ENCODE results near the gene JMJD7.
"Not testable (repeated sequence)": the region's sequence is repeated elsewhere in the genome, so short reads cannot be mapped to it uniquely, and the experiment has no call there.

The JMJD7 gene

DNA sequence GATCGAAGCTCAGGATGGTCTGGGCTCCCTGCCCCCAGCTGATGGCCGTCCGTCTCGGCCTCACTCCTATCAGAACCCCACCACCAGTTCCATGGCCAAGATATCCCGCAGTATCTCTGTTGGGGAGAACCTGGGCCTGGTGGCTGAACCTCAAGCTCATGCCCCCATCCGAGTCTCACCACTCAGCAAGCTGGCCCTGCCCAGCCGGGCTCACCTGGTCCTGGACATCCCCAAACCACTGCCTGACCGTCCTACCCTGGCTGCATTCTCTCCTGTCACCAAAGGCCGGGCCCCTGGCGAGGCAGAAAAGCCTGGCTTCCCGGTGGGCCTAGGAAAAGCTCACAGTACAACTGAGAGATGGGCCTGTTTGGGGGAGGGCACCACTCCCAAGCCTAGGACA lies 4.4 kb upstream of the JMJD7 start:
- DNase-seq: no peak

DNA sequence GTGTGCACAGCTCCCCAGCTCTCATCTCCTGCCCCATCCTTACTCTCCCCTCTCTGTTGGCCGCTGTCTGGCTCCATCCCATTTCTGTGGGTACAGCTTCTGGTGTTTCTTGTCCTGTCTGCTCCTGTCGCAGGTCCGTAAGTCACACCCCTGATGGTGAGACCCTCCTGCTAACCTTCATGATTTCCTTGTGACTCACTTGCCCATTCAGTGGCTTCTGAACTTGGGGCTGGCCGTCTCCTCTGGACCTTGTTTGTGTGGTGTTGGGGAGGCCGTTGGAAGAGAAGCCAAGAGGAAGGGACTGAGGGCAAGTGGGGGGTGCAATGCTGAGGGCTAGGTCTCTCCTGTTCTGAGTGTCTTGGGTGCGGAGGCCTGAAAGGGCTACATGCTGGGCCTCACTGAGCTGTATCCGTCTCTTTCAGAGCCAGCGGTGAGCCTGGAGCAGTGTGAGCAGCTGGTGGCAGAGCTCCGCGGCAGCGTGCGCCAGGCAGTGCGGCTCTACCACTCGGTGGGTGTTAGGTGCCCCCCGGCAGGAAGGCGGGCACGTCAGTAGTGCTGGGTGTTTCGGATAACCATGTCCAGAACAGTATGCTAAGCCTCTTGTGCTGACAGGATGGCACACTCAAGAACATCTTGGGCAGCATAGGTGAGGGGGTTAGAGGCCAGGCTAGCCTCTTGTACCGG lies 3.7 kb upstream of the JMJD7 start:
- no peak for DNase-seq

DNA sequence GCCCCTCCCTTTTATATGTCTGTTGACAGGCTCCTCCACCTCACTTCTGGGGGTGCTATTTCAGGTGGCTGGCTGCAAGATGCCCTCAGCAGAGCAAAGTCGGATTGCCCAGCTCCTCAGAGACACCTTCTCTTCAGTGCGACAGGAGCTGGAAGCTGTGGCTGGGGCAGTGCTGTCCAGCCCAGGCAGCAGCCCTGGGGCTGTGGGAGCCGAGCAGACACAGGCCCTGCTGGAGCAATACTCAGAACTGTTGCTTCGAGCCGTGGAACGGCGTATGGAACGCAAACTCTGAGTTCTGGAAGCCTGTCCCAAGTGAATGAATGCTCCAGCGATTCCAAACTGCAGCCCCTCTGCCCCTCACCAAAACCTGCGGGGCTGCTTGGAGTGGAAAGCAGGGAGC lies 2.7 kb upstream of the JMJD7 start:
- DNase-seq: no peak

DNA sequence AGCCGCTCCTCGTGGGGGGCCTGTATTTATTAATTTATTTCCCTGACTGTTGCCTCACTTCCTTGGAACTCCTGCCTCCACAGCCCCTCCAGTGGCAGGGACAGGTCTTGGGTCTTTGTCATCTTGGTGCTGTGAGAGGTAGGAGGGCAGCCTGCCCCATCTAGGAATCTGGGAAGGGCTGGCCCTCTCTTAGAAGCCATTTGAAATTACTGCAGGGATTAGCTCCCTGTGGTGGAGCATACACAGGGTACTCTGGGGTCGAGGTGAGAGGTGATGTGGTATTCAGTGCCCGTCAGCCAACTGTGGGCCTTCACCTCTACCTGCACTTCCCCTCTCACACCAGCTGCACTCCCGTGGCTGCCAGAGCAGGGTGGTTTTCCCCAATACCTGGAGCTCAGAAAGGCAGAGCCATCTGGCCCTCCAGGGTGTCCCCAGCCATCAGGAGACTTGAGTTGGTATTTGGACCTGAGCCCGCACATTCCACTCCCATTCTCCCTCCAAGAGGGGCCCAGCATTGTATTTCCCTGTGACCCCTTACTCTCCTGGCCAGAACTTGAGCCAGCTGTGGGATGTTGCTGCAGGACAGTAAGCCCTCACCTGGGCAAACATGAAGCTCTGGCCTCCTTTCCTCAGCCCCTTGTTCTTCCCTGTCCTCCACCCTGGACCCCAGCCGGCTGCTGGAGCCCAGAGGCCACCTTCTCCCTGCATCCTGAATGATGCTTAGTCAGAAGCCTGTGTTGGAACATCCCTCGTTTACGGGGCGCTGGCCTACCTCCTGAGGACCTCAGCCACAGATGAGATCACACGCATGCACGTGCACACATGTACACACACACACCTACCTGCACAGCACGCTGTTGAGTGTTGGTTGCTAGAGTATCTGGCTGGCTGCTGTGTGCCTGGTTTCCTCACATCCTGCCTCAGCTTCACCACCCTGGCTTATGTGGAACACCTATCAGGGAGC lies 2.0 kb upstream of the JMJD7 start:
- no peak for DNase-seq

DNA sequence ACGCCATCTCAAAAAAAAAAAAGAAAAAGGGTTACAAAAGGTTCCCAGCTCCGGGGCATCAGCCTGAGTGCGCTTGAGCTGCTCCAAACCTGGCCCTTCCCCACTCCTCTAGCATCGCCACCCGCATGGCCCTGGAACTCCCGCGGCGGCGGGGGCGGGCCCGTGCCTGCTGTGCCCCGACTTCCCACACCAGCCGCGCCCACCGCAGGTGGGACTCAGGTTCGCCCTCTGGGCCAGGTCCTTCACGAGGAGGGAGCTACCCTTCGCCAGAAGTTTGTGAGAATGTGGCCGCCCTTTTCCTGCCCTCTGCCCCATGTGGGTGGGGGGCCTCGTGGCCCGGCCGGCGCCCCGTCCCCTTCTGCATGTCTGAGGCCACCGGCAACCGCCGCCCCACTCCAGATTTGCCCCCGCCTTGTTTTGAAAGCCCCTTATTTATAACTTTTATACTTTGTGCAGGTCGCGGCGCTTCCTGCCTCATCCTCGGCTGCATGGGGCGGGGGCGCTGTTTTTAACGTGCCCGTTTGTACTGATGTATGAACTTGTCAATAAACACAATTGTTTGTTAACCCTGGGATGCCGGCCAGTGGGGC lies 507 bp upstream of the JMJD7 start:
- peak; percentile 39 for DNase-seq

DNA sequence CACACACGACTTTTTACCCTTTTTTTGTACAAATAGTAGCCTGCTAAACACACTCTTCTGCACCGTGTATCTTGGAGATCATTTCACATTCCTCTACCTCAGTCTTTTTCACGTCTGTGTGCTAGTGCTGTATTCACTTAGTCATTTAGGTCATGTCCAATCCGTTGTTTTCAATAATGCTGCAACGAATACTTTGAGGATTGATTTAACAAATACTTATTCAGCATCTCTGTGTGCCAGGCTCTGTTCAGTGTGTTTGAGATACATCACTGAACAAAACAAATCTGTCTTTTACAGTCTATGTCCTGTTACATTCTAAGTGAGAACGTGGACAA lies 882 bp downstream of the JMJD7 start:
- no peak for DNase-seq

DNA sequence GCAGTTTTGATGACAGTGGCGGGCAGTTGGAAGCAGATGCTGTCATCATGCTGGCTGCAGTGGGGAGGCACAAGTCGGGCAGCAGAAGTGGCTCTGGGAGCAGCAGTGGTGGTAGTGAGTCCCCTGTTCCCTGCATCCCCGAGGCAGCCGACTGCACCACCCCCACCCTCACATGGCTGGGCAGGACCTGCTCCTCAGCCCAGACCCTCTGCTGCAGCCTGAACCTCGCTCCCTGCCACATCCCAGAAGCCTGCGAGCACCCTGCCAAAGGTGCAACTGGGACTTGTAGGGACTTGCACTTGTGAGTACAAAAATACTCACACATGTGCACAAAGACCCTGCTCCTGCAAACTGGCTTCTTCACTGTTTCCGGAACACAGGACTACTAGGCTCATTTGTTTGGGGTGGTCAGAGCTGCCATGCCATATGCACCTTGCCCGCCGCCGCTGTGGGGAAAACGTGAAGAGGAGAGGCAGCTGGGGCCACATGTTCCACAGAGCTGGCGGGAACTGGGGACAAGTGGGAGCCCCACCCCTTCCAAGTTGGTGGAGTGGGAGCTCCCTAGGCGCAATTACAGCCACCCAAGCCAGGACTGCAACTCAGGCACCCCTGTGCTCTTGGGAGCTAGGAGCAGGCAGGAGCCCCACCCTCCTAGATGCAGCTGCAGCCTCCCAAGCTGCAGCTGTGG lies 2.2 kb downstream of the JMJD7 start:
- DNase-seq: no peak

DNA sequence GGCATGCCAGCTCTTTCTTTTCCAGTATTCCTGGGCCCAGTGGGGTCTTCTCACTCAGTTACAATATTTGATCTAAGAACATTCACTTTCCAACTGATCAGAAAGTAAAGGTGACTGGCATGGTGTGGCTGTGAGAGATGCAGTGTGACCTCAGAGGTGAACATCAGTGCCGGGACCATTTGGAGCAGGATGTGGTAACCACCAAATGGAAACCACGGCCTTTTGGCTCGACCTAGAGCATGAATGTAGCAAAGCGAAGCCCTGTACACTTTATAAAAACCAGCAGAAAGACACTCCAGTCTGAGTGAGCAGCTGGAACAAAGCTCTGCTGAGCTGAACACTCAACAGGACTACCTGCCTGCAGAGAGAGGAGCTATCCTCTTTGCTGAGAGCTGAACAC lies 3.4 kb downstream of the JMJD7 start:
- not testable (repeated sequence) for DNase-seq

DNA sequence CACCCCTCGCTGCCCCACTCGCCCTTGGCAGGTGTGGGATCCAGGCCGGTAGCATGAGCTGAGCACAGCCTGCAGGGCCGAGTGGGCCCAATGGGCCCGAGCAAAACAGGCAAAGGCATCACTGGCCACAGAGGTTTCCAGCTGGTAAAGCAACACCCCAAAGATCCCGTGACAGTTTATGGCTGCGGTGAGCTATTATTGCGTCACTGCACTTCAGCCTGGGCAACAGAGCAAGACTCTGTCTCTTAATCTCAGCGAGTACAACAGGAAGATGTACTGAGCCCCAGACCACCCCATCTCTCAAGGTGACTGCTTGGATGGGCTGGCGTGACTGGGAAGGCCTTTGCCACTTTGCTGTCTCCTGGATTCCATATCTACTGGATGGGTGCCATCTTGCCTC lies 4.3 kb downstream of the JMJD7 start:
- no peak for DNase-seq

DNA sequence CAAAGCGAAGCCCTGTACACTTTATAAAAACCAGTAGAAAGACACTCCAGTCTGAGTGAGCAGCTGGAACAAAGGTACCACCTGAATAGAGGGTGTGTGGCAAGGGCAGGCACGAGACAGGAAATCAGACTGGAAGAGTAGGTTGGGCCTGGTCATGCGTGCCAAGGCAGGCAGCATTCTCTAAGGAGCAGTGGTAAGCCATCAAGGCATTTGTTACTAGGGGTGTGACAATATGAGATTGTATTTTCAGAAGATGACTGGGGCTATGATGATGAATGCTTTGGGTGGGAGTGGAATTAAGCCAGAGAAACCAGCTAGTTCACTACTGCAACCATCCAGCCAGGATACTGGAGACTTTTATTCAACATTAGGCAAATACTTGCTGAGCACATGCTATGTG lies 5.0 kb downstream of the JMJD7 start:
- DNase-seq: no peak

DNA sequence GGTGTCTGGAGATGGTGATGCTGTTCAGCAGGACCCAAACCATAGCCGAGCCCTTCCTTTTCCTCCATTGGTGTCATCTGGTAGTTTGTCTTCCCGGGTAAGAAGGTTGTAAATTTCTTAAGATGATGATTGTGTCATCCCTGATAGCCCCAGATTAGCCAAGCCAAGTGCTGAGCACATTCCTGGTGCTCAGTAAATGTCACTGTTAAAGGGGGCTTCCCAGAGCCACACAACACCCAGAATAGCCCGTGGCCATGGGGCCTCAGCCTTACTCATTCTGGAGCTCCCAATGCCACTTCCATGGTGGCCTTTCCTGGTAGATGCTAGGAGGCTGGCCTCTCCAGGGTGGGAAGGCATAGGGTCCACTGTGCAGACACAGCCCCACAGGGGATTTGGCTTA lies 6.2 kb downstream of the JMJD7 start:
- no peak for DNase-seq

DNA sequence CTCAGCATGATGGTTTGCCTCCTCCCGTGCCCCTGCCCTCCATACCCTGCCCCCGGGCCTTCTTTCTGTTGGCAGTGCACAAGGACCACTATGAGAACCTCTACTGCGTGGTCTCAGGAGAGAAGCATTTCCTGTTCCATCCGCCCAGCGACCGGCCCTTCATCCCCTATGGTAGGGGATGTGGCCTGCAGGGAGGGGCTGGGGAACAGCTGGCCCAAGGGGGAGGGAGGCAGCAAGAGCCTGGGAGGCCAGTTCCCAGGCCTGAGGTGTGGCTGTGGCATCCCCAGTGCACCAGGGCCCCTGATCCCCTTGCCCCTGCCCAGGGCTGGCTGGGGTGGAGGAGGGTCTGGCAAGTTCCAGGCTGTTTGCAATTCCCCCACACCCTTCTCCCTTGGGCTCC lies 8.2 kb downstream of the JMJD7 start:
- no peak for DNase-seq

DNA sequence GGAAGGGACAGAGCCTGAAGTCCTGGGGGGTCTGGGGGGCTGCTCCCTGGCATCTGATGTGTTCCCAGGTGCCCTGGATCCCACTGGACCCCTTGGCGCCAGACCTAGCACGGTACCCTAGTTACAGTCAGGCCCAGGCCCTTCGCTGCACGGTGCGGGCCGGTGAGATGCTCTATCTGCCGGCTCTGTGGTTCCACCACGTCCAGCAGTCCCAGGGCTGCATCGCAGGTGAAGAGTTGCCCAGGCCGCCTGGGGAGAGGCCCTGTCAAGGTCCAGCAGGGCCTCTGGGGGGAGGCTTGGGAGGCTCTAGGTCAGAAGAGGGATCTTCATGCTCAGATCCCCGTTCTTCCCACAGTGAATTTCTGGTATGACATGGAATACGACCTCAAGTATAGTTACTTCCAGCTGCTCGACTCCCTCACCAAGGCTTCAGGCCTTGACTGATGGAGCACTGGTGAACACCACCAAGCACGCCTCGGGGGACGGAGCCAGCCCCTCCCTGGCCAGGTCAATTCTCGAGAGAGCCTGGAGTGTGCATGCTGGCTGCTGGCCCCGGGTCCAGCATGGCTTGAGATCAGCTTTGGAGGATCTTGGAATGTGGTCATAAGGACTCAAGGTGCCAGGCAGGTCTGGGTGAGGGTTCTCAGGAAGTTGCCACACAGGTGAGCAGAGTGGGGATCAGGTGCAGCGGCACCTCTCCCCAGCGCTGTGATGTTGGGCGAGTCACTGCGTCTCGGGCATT lies 9.0 kb downstream of the JMJD7 start:
- no peak for DNase-seq

DNA sequence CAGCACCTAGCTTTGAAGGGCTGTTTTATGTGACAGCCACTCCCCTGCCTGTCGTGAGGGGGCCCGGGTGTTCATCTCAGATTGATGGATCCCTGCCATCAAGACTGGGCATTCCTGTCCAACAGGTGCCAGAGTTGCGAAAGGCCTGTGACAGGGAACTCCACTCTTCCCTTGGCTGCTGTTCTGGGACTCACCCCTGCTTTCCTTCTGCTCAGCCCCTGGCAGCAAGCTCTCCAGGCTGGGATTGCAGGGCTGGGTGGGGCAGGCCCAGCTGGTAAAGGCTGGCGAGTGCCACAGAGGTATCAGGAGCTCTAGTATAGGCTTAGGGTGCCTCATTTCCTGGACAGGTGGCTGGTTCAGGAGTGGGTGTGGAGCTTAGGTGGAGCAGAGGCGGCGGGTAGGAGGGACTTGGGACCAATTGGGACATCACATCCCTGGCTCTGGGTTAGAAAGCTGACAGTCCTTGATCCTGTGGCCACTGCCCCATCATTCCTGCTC lies 10.6 kb downstream of the JMJD7 start, which contains the start of gene PLA2G4B:
PLA2G4B (plus strand) TSS at position 448 of the 498 bp plus-strand sequence. CDS start 67 bp downstream, outside the sequence.
- DNase-seq: no peak

DNA sequence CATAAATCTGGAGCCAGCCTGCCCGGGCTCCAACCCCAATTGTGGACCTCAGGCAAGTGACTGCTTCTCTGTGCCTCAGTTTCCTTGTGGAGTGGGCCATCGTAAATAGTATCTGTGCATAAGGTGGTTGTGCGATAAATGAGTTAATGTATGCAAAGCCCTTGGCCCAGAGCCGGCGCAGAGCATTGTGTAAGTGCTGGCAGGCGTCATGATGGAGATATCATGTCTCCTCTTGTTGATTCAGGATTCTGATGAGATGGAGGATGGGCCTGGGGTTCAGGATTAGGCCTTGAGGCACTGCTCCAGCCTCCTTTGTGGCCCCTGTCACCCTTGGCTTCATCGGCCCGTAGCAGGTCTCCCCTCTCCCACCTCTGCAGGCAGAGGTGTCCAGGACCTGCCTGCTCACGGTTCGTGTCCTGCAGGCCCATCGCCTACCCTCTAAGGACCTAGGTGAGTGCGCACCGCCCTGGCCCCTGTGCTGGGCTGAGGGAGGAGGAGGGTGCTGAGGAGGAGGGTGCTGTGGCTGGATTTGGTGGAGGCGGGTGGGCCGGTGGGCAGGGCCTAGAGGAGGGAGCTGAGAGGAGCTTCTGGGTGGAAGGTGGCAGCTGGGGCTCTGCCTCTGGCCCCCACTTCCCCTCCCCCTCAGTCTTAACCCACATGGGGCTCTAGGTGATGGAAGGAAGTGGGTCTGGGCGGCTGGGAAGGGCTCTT lies 12.0 kb downstream of the JMJD7 start:
- DNase-seq: no peak

DNA sequence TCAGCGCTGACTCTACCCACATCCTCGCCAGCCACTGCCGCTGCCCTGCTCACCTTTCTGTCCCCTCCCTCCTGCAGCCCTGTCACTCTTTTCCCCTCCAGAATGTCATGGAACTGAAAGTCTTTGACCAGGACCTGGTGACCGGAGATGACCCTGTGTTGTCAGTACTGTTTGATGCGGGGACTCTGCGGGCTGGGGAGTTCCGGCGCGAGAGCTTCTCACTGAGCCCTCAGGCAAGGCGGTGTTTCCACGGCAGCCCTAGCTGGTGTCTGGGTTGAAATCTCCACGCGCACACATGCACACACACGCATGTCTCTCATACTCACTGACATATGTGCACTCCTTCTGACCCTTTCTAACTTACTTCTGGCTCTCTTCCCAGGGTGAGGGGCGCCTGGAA lies 12.8 kb downstream of the JMJD7 start:
- no peak for DNase-seq

DNA sequence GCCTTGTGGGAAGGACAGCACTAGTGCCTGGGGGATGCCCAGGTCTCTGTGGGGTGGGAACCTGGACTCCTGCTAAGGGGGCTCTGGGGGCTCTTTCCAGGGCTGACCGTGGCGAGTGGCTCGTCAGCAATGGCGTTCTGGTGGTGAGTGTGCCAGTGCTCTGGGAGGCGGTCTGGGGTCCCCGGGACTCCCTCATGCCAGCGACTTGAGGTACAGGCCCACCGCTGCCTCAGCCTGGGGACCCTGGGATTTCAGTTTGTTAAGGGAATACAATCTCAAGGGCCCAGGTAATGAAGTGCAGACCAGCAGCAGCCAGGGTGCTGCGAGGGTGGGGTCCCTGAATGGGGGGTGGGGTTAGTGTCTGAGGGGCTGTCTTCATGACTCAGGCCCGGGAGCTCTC lies 13.2 kb downstream of the JMJD7 start:
- DNase-seq: no peak

DNA sequence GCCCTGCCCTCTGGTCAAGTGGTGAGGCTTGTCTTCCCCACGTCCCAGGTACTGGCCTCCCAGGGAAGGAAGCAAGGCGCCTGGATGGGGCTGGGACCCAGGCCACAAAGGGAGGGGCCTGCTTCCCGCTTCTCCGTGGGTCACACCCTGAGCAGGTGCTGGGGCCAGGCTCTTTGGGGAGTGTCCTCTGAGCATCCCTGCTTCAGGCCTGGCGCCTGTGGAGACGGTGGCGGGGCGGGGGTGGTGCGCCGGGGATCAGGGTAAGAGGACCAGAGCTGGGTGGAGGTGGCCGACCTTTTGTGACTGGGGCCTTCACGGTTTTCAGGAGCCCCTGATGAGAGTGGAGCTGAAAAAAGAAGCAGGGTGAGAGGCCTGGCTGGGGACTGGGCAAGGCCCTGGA lies 14.3 kb downstream of the JMJD7 start:
- no peak for DNase-seq

DNA sequence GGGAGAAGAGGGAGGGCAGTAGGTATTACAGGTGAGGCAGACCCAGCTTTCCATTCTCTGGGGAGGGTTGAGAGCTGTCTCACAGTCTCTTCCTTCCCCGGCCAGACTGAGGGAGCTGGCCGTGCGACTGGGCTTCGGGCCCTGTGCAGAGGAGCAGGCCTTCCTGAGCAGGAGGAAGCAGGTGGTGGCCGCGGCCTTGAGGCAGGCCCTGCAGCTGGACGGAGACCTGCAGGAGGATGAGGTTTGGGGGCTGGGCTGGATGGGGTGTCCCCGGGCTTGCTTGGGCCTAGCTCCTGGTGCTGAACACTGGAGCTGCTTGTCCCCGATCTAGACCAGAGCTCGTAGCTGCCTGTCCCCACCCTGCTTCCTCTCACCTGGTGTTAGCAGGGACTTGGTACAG lies 15.7 kb downstream of the JMJD7 start:
- no peak for DNase-seq

DNA sequence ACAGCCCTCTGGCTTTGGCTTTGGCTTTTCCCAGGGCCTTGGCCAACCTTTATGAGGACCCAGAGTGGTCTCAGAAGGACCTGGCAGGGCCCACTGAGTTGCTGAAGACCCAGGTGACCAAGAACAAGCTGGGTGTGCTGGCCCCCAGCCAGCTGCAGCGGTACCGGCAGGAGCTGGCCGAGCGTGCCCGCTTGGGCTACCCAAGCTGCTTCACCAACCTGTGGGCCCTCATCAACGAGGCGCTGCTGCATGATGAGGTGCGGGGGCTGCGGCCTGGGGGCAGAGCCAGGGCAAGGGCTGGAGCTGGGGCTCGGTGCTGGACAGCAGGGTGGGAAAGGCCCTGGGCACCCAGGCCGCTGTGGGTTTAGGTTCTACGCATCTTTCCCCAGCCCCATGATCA lies 16.9 kb downstream of the JMJD7 start:
- DNase-seq: no peak

DNA sequence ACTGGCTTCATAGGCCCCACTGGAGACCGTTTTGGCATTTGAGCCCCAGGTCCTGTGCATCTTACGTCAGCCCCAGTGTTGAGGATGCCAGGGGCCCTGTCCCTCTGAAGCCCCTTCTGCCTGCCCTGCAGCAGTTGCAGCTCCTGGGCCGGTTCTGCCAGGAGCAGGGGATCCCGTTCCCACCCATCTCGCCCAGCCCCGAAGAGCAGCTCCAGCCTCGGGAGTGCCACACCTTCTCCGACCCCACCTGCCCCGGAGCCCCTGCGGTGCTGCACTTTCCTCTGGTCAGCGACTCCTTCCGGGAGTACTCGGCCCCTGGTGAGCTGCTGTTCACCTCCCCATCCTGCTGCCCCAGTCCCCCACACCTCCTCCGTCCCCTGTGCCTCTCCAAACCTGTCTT lies 19.3 kb downstream of the JMJD7 start:
- no peak for DNase-seq

DNA sequence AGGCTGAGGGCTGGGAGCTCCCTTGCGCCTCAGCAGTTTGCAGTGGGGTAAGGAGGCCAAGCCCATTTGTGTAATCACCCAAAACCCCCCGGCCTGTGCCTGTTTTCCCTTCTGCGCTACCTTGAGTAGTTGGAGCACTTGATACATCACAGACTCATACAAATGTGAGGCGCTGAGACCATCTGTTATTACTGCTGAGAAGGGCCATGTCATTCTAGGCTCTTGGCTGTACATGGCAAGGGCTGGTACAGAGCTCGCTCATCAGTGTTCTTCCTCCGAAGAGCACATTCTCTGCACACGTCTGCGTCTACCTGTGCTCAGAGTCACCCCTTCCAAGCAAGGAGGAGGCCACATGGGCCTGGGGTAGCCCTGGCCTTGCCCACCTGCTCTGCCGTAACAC lies 20.1 kb downstream of the JMJD7 start:
- DNase-seq: no peak
